SK-N-SH treated with all-trans-retinoic acid at 6 μM for 48 hours (cell line): Measurements from ENCODE around the gene WHRN.

Source experiments
- ATAC-seq: fragments of 200-7000 bp; cut with Tn5 transposase; 3 replicates; pipeline ENCODE4 v1.9.1; 2020; ENCODE audit warnings: mild to moderate bottlenecking, moderate library complexity
- ARNTL ChIP-seq: fragments of 450-650 bp; formaldehyde crosslinking; IDR thresholded peaks from 2 replicates; pipeline ENCODE4 v1.5.0; 2020; ENCODE audit warnings: low read depth, mild to moderate bottlenecking, moderate library complexity, borderline replicate concordance
- BACH2 ChIP-seq: fragments of 250-450 bp; sonication (Bioruptor Pico); IDR thresholded peaks from 2 replicates; pipeline ENCODE4 v1.9.0; 2021; ENCODE audit warnings: mild to moderate bottlenecking, borderline replicate concordance
- CREB5 ChIP-seq: fragments of 250-450 bp; sonication (Bioruptor Pico); IDR thresholded peaks from 2 replicates; pipeline ENCODE4 v1.5.1; 2020; ENCODE audit warnings: low read depth, mild to moderate bottlenecking, moderate library complexity
- CSDC2 ChIP-seq: fragments of 250-450 bp; sonication (Bioruptor Pico); IDR thresholded peaks from 2 replicates; pipeline ENCODE4 v1.5.0; 2020; ENCODE audit warnings: mild to moderate bottlenecking, moderate library complexity
- CSRNP3 ChIP-seq: fragments of 250-450 bp; sonication (Bioruptor Pico); IDR thresholded peaks from 2 replicates; pipeline ENCODE4 v1.5.1; 2021; ENCODE audit warnings: mild to moderate bottlenecking, moderate library complexity
- ESRRG ChIP-seq: fragments of 250-450 bp; sonication (Bioruptor Pico); IDR thresholded peaks from 2 replicates; pipeline ENCODE4 v1.6.1; 2021; ENCODE audit warnings: mild to moderate bottlenecking
- GLIS3 ChIP-seq: fragments of 250-450 bp; sonication (Bioruptor Pico); IDR thresholded peaks from 2 replicates; pipeline ENCODE4 v1.5.0; 2020; ENCODE audit warnings: mild to moderate bottlenecking, moderate library complexity
- ISL1 ChIP-seq: fragments of 250-450 bp; sonication (Bioruptor Pico); IDR thresholded peaks from 2 replicates; pipeline ENCODE4 v2.1.2; 2022; ENCODE audit warnings: mild to moderate bottlenecking, moderate library complexity
- OSR1 ChIP-seq: fragments of 250-450 bp; sonication (Bioruptor Pico); IDR thresholded peaks from 2 replicates; pipeline ENCODE4 v1.8.0; 2022; ENCODE audit warnings: moderate library complexity, mild to moderate bottlenecking, inconsistent platforms
- PATZ1 ChIP-seq: fragments of 250-450 bp; sonication (Bioruptor Pico); IDR thresholded peaks from 2 replicates; pipeline ENCODE4 v1.8.0; 2020; ENCODE audit warnings: mild to moderate bottlenecking, moderate library complexity, borderline replicate concordance
- POU6F1 ChIP-seq: fragments of 250-450 bp; sonication (Bioruptor Pico); IDR thresholded peaks from 2 replicates; pipeline ENCODE4 v1.8.0; 2021; ENCODE audit warnings: low read depth, mild to moderate bottlenecking, moderate library complexity, borderline replicate concordance
- PPARA ChIP-seq: fragments of 250-450 bp; sonication (Bioruptor Pico); IDR thresholded peaks from 2 replicates; pipeline ENCODE4 v1.5.0; 2020; ENCODE audit warnings: mild to moderate bottlenecking, borderline replicate concordance
- RARB ChIP-seq: fragments of 250-450 bp; sonication (Bioruptor Pico); IDR thresholded peaks from 2 replicates; pipeline ENCODE4 v1.8.0; 2021; ENCODE audit warnings: mild to moderate bottlenecking, moderate library complexity
- SNAI2 ChIP-seq: fragments of 250-450 bp; sonication (Bioruptor Pico); IDR thresholded peaks from 2 replicates; pipeline ENCODE4 v1.5.0; 2020; ENCODE audit warnings: mild to moderate bottlenecking, moderate library complexity
- TCF4 ChIP-seq: fragments of 250-450 bp; sonication (Bioruptor Pico); IDR thresholded peaks from 2 replicates; pipeline ENCODE4 v1.8.0; 2021; ENCODE audit warnings: mild to moderate bottlenecking, moderate library complexity, borderline replicate concordance
- TOX ChIP-seq: fragments of 250-450 bp; sonication (Bioruptor Pico); IDR thresholded peaks from 2 replicates; pipeline ENCODE4 v1.8.0; 2021; ENCODE audit warnings: mild to moderate bottlenecking, moderate library complexity, borderline replicate concordance
- TSHZ2 ChIP-seq: fragments of 250-450 bp; sonication (Bioruptor Pico); IDR thresholded peaks from 2 replicates; pipeline ENCODE4 v1.5.0; 2020; ENCODE audit warnings: mild to moderate bottlenecking, moderate library complexity
- ZC3H10 ChIP-seq: fragments of 250-450 bp; sonication (Bioruptor Pico); IDR thresholded peaks from 2 replicates; pipeline ENCODE4 v1.5.1; 2021; ENCODE audit warnings: mild to moderate bottlenecking, moderate library complexity
- ZFP3 ChIP-seq: fragments of 250-450 bp; sonication (Bioruptor Pico); IDR thresholded peaks from 2 replicates; pipeline ENCODE4 v1.5.0; 2020; ENCODE audit warnings: mild to moderate bottlenecking, moderate library complexity
- ZFP30 ChIP-seq: fragments of 450-650 bp; formaldehyde crosslinking; IDR thresholded peaks from 2 replicates; pipeline ENCODE4 v1.5.0; 2022; ENCODE audit warnings: mild to moderate bottlenecking, moderate library complexity
- ZNF565 ChIP-seq: fragments of 450-650 bp; formaldehyde crosslinking; conservative IDR thresholded peaks from 2 replicates; pipeline ENCODE4 v1.5.0; 2020; ENCODE audit warnings: low read depth, mild to moderate bottlenecking, moderate library complexity
- ZNF70 ChIP-seq: fragments of 450-650 bp; formaldehyde crosslinking; IDR thresholded peaks from 2 replicates; pipeline ENCODE4 v1.5.0; 2020; ENCODE audit warnings: mild to moderate bottlenecking, moderate library complexity
- ZNF8 ChIP-seq: fragments of 450-650 bp; formaldehyde crosslinking; IDR thresholded peaks from 2 replicates; pipeline ENCODE4 v1.5.0; 2020; ENCODE audit warnings: mild to moderate bottlenecking, moderate library complexity

Gene WHRN

GRCh38 chr9:114518120-114518519 lies 12.8 kb upstream of the WHRN start:
- ATAC-seq, result no peak
- TF ChIP-seq ZNF8 (no peak), ARNTL (CRISPR knock-in tag) (no peak), CSRNP3 (no peak), ZNF565 (no peak), GLIS3 (CRISPR knock-in tag) (no peak), TOX (no peak), ZFP30 (CRISPR knock-in tag) (no peak), ZFP3 (no peak), SNAI2 (no peak), PPARA (CRISPR knock-in tag) (no peak), RARB (CRISPR knock-in tag) (no peak), TCF4 (CRISPR knock-in tag) (no peak), CREB5 (CRISPR knock-in tag) (no peak), TSHZ2 (no peak), ZC3H10 (no peak), BACH2 (CRISPR knock-in tag) (no peak), POU6F1 (no peak)

- ATAC-seq, result no peak; the same call in 2 of the 3 replicates
- TF ChIP-seq ISL1 (CRISPR knock-in tag), result no peak
- TF ChIP-seq ZFP30 (CRISPR knock-in tag), result no peak
- no peak for TF ChIP-seq ZNF565
- no peak for TF ChIP-seq RARB (CRISPR knock-in tag)
Measured at GRCh38 chr9:114516913-114517312, 11.6 kb upstream of the WHRN start.

- ATAC-seq, result no peak
- TF ChIP-seq ZNF70, result no peak
- no peak for TF ChIP-seq POU6F1
- TF ChIP-seq TSHZ2, result no peak
- TF ChIP-seq ISL1 (CRISPR knock-in tag), result no peak
- TF ChIP-seq CSDC2 (CRISPR knock-in tag), result no peak
- no peak for TF ChIP-seq ZFP3
- no peak for TF ChIP-seq ZC3H10
- no peak for TF ChIP-seq OSR1
- TF ChIP-seq ZNF8, result no peak
- no peak for TF ChIP-seq ARNTL (CRISPR knock-in tag)
- TF ChIP-seq RARB (CRISPR knock-in tag), result no peak
- no peak for TF ChIP-seq PPARA (CRISPR knock-in tag)
- no peak for TF ChIP-seq ESRRG (CRISPR knock-in tag)
- no peak for TF ChIP-seq PATZ1 (CRISPR knock-in tag)
- no peak for TF ChIP-seq TCF4 (CRISPR knock-in tag)
- no peak for TF ChIP-seq GLIS3 (CRISPR knock-in tag)
- no peak for TF ChIP-seq CSRNP3
Measured at GRCh38 chr9:114515528-114515927, 10.3 kb upstream of the WHRN start.
